Measurements from ENCODE around the gene ABCB1. TPM values are rescaled to one million over a fixed set of nuclear protein-coding genes. Genes with fewer than 3 reads are reported as not detected.

ABCB1 gene
- total RNA-seq, 4 donors from 2014 or later = 43.7 to 394 (median 285) TPM

DNA sequence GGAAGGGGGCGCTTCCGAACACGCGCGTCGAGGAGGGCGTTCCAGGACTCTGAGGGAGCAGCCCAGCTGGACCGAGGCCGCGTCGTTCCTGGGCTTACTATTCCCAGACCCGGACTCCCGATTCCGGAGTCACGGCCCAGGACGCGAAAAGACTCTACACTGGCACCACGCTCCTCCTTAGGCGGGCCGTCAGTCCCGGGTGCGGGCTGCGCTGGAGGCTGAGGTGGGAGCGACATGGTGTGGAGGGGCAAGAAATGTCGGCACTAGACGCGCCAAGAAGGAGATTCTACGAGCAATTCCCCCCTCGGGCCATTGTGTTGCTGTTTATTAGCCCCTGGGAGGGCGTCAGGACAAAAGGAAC, 26.9 kb upstream of the ABCB1 start:
- TF ChIP-seq POLR2A (IDR thresholded peaks at IDR 0.05) = no peak
- TF ChIP-seq, protein P1, sequence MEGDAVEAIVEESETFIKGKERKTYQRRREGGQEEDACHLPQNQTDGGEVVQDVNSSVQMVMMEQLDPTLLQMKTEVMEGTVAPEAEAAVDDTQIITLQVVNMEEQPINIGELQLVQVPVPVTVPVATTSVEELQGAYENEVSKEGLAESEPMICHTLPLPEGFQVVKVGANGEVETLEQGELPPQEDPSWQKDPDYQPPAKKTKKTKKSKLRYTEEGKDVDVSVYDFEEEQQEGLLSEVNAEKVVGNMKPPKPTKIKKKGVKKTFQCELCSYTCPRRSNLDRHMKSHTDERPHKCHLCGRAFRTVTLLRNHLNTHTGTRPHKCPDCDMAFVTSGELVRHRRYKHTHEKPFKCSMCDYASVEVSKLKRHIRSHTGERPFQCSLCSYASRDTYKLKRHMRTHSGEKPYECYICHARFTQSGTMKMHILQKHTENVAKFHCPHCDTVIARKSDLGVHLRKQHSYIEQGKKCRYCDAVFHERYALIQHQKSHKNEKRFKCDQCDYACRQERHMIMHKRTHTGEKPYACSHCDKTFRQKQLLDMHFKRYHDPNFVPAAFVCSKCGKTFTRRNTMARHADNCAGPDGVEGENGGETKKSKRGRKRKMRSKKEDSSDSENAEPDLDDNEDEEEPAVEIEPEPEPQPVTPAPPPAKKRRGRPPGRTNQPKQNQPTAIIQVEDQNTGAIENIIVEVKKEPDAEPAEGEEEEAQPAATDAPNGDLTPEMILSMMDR (IDR thresholded peaks at IDR 0.05) = no peak
- Histone ChIP-seq H3K27me3 (no peaks in the 10 kb centered on the region), H3K27ac (peak overlapping the region in 2 of 4 donors; percentile 87 to 88), H3K9me3 (no peaks in the 10 kb centered on the region), H3K36me3 (no peaks in the 10 kb centered on the region), H3K4me3 (peak overlapping the region; percentile 59 to 82 (median 67)), H3K4me1 (peaks cover 0 to 12% (median 3%) of the 10 kb centered on the region in 4 donors)
- peak in 1 of 3 donors; percentile 19 for DNase-seq

DNA sequence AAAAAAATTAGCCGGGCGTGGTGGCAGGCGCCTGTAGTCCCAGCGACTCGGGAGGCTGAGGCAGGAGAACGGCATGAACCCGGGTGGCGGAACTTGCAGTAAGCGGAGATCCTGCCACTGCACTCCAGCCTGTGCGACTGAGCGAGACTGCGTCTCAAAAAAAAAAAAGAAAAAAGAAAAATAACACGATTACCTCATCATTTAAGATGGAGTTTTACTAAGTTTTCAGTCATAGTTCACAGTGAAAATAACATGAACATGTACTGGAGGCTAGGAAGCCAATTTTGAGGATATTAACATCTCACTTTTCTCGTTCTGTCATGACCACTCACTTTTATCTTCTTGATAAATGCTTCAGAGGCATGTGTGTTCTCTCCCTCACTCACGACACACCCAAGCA, 24.4 kb upstream of the ABCB1 start:
- Histone ChIP-seq H3K9me3 (no peaks in the 10 kb centered on the region), H3K4me3 (no peak overlapping the region), H3K4me1 (peaks cover 0 to 12% (median 3%) of the 10 kb centered on the region in 4 donors), H3K27ac (no peak overlapping the region), H3K36me3 (no peaks in the 10 kb centered on the region), H3K27me3 (no peaks in the 10 kb centered on the region)
- TF ChIP-seq POLR2A (IDR thresholded peaks at IDR 0.05) = no peak
- TF ChIP-seq, protein P1 (IDR thresholded peaks at IDR 0.05) = no peak
- DNase-seq = no peak

DNA sequence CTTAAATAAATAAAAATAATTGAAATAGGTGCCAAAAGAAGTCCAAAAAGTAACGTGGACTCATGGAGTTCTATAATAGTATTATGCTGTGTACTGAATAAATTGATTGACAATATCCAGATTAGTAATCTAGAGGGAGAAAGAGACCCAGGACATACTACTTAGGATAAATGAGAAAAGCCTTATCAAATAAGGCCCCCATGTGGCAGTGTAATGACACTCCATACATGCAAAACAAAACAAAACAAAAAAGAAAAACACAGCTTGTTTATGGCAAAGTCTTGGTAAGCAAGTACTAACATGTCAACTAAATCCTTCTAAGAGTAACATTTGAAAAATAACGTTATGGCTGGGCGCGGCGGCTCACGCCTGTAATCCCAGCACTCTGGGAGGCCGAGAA, 23.9 kb upstream of the ABCB1 start:
- TF ChIP-seq, protein P1 (IDR thresholded peaks at IDR 0.05) = peak in 3 of 6 experiments; percentile 33 to 42 (median 37)
- no peak for TF ChIP-seq POLR2A (IDR thresholded peaks at IDR 0.05)
- no peak overlapping the region for H3K4me3 ChIP-seq
- no peaks in the 10 kb centered on the region for H3K36me3 ChIP-seq
- H3K4me1 ChIP-seq = peaks cover 0 to 12% (median 3%) of the 10 kb centered on the region in 4 donors
- H3K27me3 ChIP-seq = no peaks in the 10 kb centered on the region
- no peak for DNase-seq
- H3K9me3 ChIP-seq = no peaks in the 10 kb centered on the region
- no peak overlapping the region for H3K27ac ChIP-seq

DNA sequence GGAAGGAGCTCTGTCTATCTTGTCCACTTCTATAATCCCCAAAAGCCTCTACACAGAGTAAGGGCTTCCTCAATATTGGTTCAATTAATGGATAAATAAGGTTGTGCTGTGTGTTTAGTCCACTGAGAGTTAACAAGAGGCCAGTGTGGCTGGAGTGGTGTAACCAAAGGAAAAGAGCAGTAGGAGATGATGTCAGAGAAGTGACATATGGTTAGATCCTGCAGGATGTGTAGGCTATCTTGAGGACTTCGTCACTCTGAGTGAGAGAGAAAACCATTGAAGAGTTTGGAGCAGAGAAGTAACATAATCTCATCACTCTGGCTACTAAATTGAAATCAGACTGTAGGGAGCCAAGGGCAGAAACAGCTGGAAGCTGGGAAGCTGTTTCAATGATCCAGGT, 14.5 kb upstream of the ABCB1 start:
- no peaks in the 10 kb centered on the region for H3K27me3 ChIP-seq
- H3K9me3 ChIP-seq = no peaks in the 10 kb centered on the region
- TF ChIP-seq, protein P1 (IDR thresholded peaks at IDR 0.05) = no peak
- TF ChIP-seq POLR2A (IDR thresholded peaks at IDR 0.05) = no peak
- H3K4me1 ChIP-seq = no peaks in the 10 kb centered on the region
- H3K27ac ChIP-seq = no peak overlapping the region
- no peak overlapping the region for H3K4me3 ChIP-seq
- H3K36me3 ChIP-seq = no peaks in the 10 kb centered on the region
- DNase-seq = no peak

DNA sequence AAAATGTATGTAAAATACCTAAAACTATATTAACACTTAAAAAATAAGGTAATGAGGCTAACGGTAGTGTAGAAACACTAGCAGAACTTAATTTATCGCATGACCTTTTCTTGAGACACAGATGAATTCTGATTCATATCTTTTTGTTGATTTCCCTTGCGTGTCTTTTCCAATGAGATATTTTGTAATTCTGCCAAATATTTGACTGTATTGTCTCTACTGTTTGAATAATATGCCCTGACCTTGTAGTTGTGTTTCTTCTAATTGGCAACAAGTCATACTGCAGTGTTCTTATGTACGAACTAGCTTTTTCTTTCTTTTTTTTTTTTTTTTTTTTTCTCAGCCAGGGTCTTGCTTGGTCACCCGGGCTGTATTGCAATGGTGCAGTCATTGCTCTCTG, 9.2 kb upstream of the ABCB1 start:
- no peaks in the 10 kb centered on the region for H3K9me3 ChIP-seq
- H3K27me3 ChIP-seq = no peaks in the 10 kb centered on the region
- no peak for DNase-seq
- H3K4me1 ChIP-seq = peaks cover 0 to 4% (median 0%) of the 10 kb centered on the region in 4 donors
- H3K27ac ChIP-seq = no peak overlapping the region
- no peaks in the 10 kb centered on the region for H3K36me3 ChIP-seq
- TF ChIP-seq POLR2A (IDR thresholded peaks at IDR 0.05) = no peak
- TF ChIP-seq, protein P1 (IDR thresholded peaks at IDR 0.05) = no peak
- no peak overlapping the region for H3K4me3 ChIP-seq

DNA sequence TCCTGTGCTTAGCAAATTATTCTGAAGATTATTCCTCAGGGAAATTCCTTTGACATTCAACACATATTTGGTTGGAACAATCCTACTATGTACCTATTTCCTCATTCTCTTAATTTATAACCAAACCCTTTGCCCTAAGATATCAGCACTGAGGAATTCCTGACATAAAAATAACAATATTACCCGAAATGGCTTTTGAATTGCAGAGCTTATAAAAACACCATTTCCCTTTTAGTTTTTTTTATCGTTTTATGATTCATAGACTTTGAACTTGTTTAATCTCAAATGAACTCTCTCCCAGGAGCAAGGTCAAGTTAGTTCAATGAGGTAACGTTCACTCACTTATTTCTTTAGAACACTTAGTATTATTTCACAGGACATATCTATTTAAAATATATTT, 7.7 kb upstream of the ABCB1 start:
- Histone ChIP-seq H3K27ac (peak overlapping the region in 1 of 4 donors; percentile 27), H3K4me1 (peaks cover 0 to 10% (median 0%) of the 10 kb centered on the region in 4 donors), H3K4me3 (no peak overlapping the region), H3K27me3 (no peaks in the 10 kb centered on the region), H3K9me3 (no peaks in the 10 kb centered on the region), H3K36me3 (no peaks in the 10 kb centered on the region)
- no peak for DNase-seq
- TF ChIP-seq POLR2A (IDR thresholded peaks at IDR 0.05) = no peak
- TF ChIP-seq, protein P1 (IDR thresholded peaks at IDR 0.05) = no peak

Measured in Peyer's patch (tissue), 4 donors.